ENCODE measurements around the gene TRAPPC6A.

The TRAPPC6A gene

GRCh38 chr19:45168767-45169351 is 9.2 kb downstream of the TRAPPC6A start:
- TF ChIP-seq CTCF (IDR thresholded peaks at IDR 0.05; ENCODE audit: insufficient read depth, low read length, missing control alignments): no peak
- H3K4me3 ChIP-seq (ENCODE audit: low read depth, low read length): no peak overlapping the region
- CTCF ChIA-PET: interaction anchor here (1.1 kb wide), 1 partner anchor 8 kb away, joined by 4 read pairs; the partner anchor contains the start of gene NKPD1
- no peak for DNase-seq (ENCODE audit: low read depth, low spot score)
- POLR2A ChIA-PET: interaction anchor here (0.8 kb wide), 1 partner anchor 9 kb away, joined by 3 read pairs; the partner anchor contains the start of gene TRAPPC6A

- no peak overlapping the region for H3K4me3 ChIP-seq (ENCODE audit: low read depth, low read length)
- no peak for DNase-seq (ENCODE audit: low read depth, low spot score)
- TF ChIP-seq CTCF (IDR thresholded peaks at IDR 0.05; ENCODE audit: insufficient read depth, low read length, missing control alignments): no peak
- CTCF ChIA-PET: interaction anchor here (1.8 kb wide), 1 partner anchor 12 kb away, joined by 12 read pairs; the partner anchor contains the start of genes BLOC1S3 and TRAPPC6A
- POLR2A ChIA-PET: no interaction called here
Measured at GRCh38 chr19:45166723-45167252, 11.2 kb downstream of the TRAPPC6A start.

GRCh38 chr19:45164577-45165335 is 13.3 kb downstream of the TRAPPC6A start:
- ChIA-PET CTCF (interaction anchor here (1.1 to 1.5 kb wide), 4 partner anchors 9 to 72 kb away, joined by 3 to 6 read pairs (median 4); partner anchors contain the start of genes BLOC1S3, PPP1R37 and TRAPPC6A), POLR2A (interaction anchor here (1.0 kb wide), 1 partner anchor 14 kb away, joined by 3 read pairs; the partner anchor contains the start of gene BLOC1S3)
- no peak overlapping the region for H3K4me3 ChIP-seq (ENCODE audit: low read depth, low read length)
- TF ChIP-seq CTCF (IDR thresholded peaks at IDR 0.05; ENCODE audit: insufficient read depth, low read length, missing control alignments): no peak
- DNase-seq (ENCODE audit: low read depth, low spot score): peak; percentile 10

GRCh38 chr19:45163751-45164460 is 14.1 kb downstream of the TRAPPC6A start:
- CTCF ChIA-PET: interaction anchor here (1.1 to 1.6 kb wide), 4 partner anchors 10 to 86 kb away, joined by 3 to 6 read pairs (median 4); partner anchors contain the start of genes BLOC1S3 and TRAPPC6A
- DNase-seq (ENCODE audit: low read depth, low spot score): no peak

GRCh38 chr19:45163156-45163555 is 14.9 kb downstream of the TRAPPC6A start:
- DNase-seq (ENCODE audit: low read depth, low spot score): no peak
- H3K4me3 ChIP-seq (ENCODE audit: low read depth, low read length): no peak overlapping the region
- CTCF ChIA-PET: interaction anchor here (1.6 kb wide), 1 partner anchor 87 kb away, joined by 3 read pairs; no protein-coding TSS in a partner anchor
- no peak for TF ChIP-seq CTCF (IDR thresholded peaks at IDR 0.05; ENCODE audit: insufficient read depth, low read length, missing control alignments)
- POLR2A ChIA-PET: interaction anchor here (0.6 kb wide), 1 partner anchor 153 kb away, joined by 3 read pairs; no protein-coding TSS in a partner anchor

More at GRCh38 chr19:45163751-45164460, 14.1 kb downstream of the TRAPPC6A start:
- no peak overlapping the region for H3K4me3 ChIP-seq (ENCODE audit: low read depth, low read length)
- TF ChIP-seq CTCF (IDR thresholded peaks at IDR 0.05; ENCODE audit: insufficient read depth, low read length, missing control alignments): no peak
- POLR2A ChIA-PET: interaction anchor here (0.6 to 1.0 kb wide), 2 partner anchors 15 to 152 kb away, joined by 3 read pairs; partner anchors contain the start of gene BLOC1S3
